Neuron (in vitro differentiated cells): Measurements from ENCODE around the gene GDF2.

Source experiments
- H2AFZ ChIP-seq: one replicate; pipeline ENCODE4 v1.6.1; 2013; ENCODE audit warnings: low read depth, mild to moderate bottlenecking, inconsistent platforms, low read length, moderate library complexity
- H3K27me3 ChIP-seq: one replicate; pipeline ENCODE4 v1.6.1; 2013; ENCODE audit warnings: low read length; ENCODE audit not compliant: insufficient read depth
- H3K36me3 ChIP-seq: one replicate; pipeline ENCODE4 v1.6.1; 2013; ENCODE audit warnings: low read length; ENCODE audit not compliant: insufficient read depth
- H3K4me1 ChIP-seq: one replicate; pipeline ENCODE4 v1.6.1; 2013; ENCODE audit warnings: low read length; ENCODE audit not compliant: insufficient read depth
- H3K4me3 ChIP-seq: 2 replicates; pipeline ENCODE4 v1.5.1; 2013; ENCODE audit warnings: mild to moderate bottlenecking, low read length, moderate library complexity
- H3K9me3 ChIP-seq: one replicate; pipeline ENCODE4 v1.6.1; 2013; ENCODE audit warnings: low read length

Gene GDF2

GRCh38 chr10:47368431-47369180 lies 46.4 kb downstream of the GDF2 start:
- Histone ChIP-seq H3K9me3 (no peaks in the 10 kb centered on the region), H3K4me1 (no peaks in the 10 kb centered on the region), H3K4me3 (no peak overlapping the region), H3K27me3 (no peaks in the 10 kb centered on the region), H3K36me3 (no peaks in the 10 kb centered on the region), H2AFZ (no peak overlapping the region)

- H2AFZ ChIP-seq: no peak overlapping the region
- H3K4me3 ChIP-seq: no peak overlapping the region
- H3K9me3 ChIP-seq: no peaks in the 10 kb centered on the region
- no peaks in the 10 kb centered on the region for H3K4me1 ChIP-seq
- no peaks in the 10 kb centered on the region for H3K36me3 ChIP-seq
- no peaks in the 10 kb centered on the region for H3K27me3 ChIP-seq
These were observed 47.1 kb downstream of the GDF2 start for GRCh38 chr10:47369251-47369894.

DNA sequence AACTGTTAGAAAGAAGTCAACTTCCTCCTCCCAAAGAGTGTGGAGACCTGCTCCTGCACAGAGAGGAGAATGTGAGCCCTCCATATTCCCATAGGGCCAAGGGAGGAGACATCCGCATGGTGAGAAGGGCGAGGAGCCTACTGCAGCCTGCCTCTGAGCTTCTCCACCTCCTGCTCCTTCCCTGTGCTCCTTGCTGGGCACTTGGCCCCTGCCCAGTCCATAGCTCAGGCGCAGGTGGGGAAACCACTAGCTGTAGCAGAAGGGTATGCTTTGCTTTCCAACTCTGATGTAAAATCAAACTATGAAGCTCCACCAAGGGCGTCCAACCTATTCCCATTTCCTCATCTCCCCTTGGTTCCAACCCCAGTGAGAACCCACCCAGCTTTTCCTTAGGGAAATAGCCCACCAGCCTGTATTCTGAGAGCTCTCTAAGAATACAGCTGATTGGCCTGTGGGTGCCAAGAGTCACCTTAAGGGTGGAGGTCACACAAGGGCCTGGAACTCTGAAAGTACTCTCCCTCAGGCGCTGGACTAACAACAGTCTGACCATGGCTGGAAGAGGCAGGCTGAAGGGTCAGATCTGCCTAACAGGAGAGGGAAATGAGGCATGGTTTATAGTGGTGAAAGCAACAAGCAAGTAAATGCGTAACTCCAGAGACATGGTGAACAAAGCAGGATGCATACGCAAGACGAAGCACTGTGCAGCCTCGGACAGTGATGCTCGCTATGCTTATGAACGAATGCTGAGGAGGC lies 47.9 kb downstream of the GDF2 start:
- Histone ChIP-seq H2AFZ (no peak overlapping the region), H3K4me3 (no peak overlapping the region), H3K9me3 (no peaks in the 10 kb centered on the region), H3K36me3 (no peaks in the 10 kb centered on the region), H3K27me3 (no peaks in the 10 kb centered on the region), H3K4me1 (no peaks in the 10 kb centered on the region)

- Histone ChIP-seq H3K36me3 (no peaks in the 10 kb centered on the region), H3K4me1 (no peaks in the 10 kb centered on the region), H2AFZ (no peak overlapping the region), H3K9me3 (no peaks in the 10 kb centered on the region), H3K4me3 (no peak overlapping the region), H3K27me3 (no peaks in the 10 kb centered on the region)
These were observed 48.6 kb downstream of the GDF2 start for GRCh38 chr10:47370878-47371277.

DNA sequence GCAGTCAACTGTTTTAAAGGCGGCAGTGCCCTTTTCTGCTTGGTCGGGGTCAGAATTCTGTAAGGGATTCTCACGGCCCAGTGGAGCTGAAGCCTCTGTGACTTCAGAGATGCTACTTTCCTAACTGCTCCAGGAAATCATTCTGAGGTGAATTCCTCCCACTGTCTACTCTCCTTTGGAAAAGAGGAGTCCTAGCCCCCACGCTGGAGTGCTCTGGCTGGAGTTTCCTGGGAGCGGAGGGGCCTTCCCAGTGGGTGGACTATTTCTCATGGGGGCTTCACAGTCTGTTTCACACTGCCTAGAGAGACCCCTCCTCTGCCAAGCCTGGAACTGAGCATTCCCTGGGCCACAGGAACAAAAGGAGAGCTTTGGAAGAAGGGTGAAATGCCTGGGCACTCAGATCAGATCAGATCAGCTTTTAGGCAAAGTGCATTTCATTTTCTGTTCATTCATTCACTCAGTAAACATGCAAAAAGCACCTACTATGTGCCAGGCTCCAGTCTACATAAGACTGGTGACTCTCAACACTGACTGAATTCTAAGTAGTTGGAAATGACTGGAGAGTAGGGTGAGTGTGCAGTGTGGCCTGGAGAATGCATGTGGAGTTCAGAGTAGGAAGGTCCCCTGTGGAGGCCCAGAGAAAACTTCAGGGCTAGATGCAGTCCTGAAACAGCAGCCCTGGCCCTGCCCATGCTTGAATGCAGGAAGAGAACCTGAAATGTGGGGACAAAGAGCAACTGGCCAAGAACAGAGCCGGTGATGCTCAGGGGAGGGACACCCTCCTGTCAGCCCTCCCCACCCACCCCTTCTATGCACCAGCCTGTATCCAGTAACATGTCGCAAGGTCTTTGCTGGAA lies 49.6 kb downstream of the GDF2 start:
- Histone ChIP-seq H3K4me3 (no peak overlapping the region), H3K4me1 (no peaks in the 10 kb centered on the region), H3K36me3 (no peaks in the 10 kb centered on the region), H2AFZ (no peak overlapping the region), H3K9me3 (no peaks in the 10 kb centered on the region), H3K27me3 (no peaks in the 10 kb centered on the region)

- no peaks in the 10 kb centered on the region for H3K36me3 ChIP-seq
- H3K27me3 ChIP-seq: no peaks in the 10 kb centered on the region
- H3K9me3 ChIP-seq: no peaks in the 10 kb centered on the region
- H2AFZ ChIP-seq: no peak overlapping the region
- H3K4me3 ChIP-seq: no peak overlapping the region
- no peaks in the 10 kb centered on the region for H3K4me1 ChIP-seq
These were observed 50.5 kb downstream of the GDF2 start for GRCh38 chr10:47372726-47373125.

- H3K4me3 ChIP-seq: no peak overlapping the region
- H3K27me3 ChIP-seq: no peaks in the 10 kb centered on the region
- H2AFZ ChIP-seq: no peak overlapping the region
- H3K9me3 ChIP-seq: no peaks in the 10 kb centered on the region
- H3K4me1 ChIP-seq: no peaks in the 10 kb centered on the region
- no peaks in the 10 kb centered on the region for H3K36me3 ChIP-seq
These were observed 52.6 kb downstream of the GDF2 start for GRCh38 chr10:47374611-47375536.

DNA sequence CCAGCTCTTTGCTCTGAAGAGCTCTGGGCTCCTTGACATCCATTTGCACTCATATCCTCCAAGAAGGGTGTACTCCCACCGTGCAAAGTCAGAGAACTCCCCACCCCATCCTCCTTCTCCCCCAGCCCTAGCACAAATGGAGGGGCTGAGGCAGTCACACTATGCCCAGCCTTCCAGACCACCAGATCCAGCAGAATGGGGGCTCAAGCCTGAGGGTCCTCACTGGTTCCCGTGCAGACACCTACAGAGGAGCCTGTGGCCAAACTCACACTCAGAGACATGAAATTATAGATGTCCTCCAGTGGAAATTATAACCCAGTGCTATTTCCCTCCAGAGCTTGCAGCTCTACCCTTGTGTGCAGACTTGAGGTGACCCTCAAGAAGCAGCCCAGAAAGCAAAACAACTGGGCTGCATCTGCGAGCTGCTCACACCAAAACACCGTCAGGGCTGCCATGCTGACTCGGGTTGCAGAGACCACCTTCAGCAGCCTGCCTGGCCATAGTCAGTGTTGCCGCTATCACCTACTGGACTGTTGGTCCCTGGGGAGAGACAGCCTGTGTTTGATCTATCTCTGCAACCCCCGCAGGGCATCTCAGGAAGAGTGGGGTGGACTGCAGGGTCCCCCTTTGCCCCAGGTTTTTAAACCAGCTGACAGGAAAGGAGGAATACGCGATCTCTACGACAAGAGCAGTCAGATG lies 54.4 kb downstream of the GDF2 start:
- Histone ChIP-seq H2AFZ (no peak overlapping the region), H3K9me3 (no peaks in the 10 kb centered on the region), H3K36me3 (no peaks in the 10 kb centered on the region), H3K4me1 (no peaks in the 10 kb centered on the region), H3K4me3 (no peak overlapping the region), H3K27me3 (no peaks in the 10 kb centered on the region)
